Astrocyte (in vitro differentiated cells and primary cell): Measurements from ENCODE around the gene SLC2A8. TPM values are rescaled to one million over a fixed set of nuclear protein-coding genes. Genes with fewer than 3 reads are reported as not detected.

Experiments
- DNase-seq: peaks from one replicate; pipeline ENCODE4 v3.0.0-alpha.2; 2010; ENCODE audit warnings: low read depth
- FAIRE-seq: peaks from 2 replicates; lab custom pipeline; 2011; peaks lifted over from hg19 to GRCh38; lab: Jason Lieb, UNC
- H2AFZ ChIP-seq: 2 replicates; pipeline ENCODE4 v1.6.0; 2012; ENCODE audit warnings: low read depth, low read length, inconsistent platforms
- H3K27ac ChIP-seq: 2 replicates; pipeline ENCODE4 v1.5.1; 2011; ENCODE audit warnings: low read depth, low read length, inconsistent platforms
- H3K27me3 ChIP-seq: 2 replicates; pipeline ENCODE4 v1.6.0; 2011; ENCODE audit warnings: low read length, inconsistent platforms; ENCODE audit not compliant: insufficient read depth
- H3K36me3 ChIP-seq: 2 replicates; pipeline ENCODE4 v1.5.1; 2011; ENCODE audit warnings: low read length, inconsistent platforms; ENCODE audit not compliant: insufficient read depth
- H3K4me1 ChIP-seq: 2 replicates; pipeline ENCODE4 v1.5.1; 2011; ENCODE audit warnings: low read length, inconsistent platforms; ENCODE audit not compliant: insufficient read depth
- H3K4me2 ChIP-seq: 2 replicates; pipeline ENCODE4 v1.6.0; 2012; ENCODE audit warnings: low read length, inconsistent platforms
- H3K4me3 ChIP-seq: 2 replicates; pipeline ENCODE4 v1.5.1; 2011; ENCODE audit warnings: low read depth, mild to moderate bottlenecking, low read length, inconsistent platforms; ENCODE audit not compliant: insufficient read depth
- H3K79me2 ChIP-seq: 2 replicates; pipeline ENCODE4 v1.6.0; 2012; ENCODE audit warnings: mild to moderate bottlenecking, low read length, inconsistent platforms; ENCODE audit not compliant: insufficient read depth
- H3K9ac ChIP-seq: 2 replicates; pipeline ENCODE4 v1.6.0; 2012; ENCODE audit warnings: mild to moderate bottlenecking, low read length, inconsistent platforms
- H3K9me3 ChIP-seq: 2 replicates; pipeline ENCODE4 v1.5.1; 2012; ENCODE audit warnings: low read depth, mild to moderate bottlenecking, low read length, inconsistent platforms; ENCODE audit not compliant: insufficient read depth
- H4K20me1 ChIP-seq: 2 replicates; pipeline ENCODE4 v1.6.0; 2012; ENCODE audit warnings: low read length, inconsistent platforms; ENCODE audit not compliant: insufficient read depth
- H3K27ac Mint-ChIP-seq: one replicate; pipeline ENCODE4 v1.8.0; 2021; ENCODE audit warnings: mild to moderate bottlenecking, mixed read lengths; ENCODE audit not compliant: unreplicated experiment
- H3K27me3 Mint-ChIP-seq: one replicate; pipeline ENCODE4 v1.8.0; 2021; ENCODE audit warnings: low read depth, mixed read lengths; ENCODE audit not compliant: unreplicated experiment
- H3K36me3 Mint-ChIP-seq: one replicate; pipeline ENCODE4 v1.8.0; 2021; ENCODE audit warnings: low read depth, mixed read lengths; ENCODE audit not compliant: unreplicated experiment
- H3K4me1 Mint-ChIP-seq: one replicate; pipeline ENCODE4 v1.8.0; 2021; ENCODE audit warnings: low read depth, mixed read lengths; ENCODE audit not compliant: unreplicated experiment
- H3K4me3 Mint-ChIP-seq: one replicate; pipeline ENCODE4 v1.8.0; 2021; ENCODE audit warnings: mild to moderate bottlenecking, moderate library complexity, mixed read lengths; ENCODE audit not compliant: unreplicated experiment
- H3K9me3 Mint-ChIP-seq: one replicate; pipeline ENCODE4 v1.8.0; 2021; ENCODE audit warnings: mild to moderate bottlenecking, mixed read lengths; ENCODE audit not compliant: unreplicated experiment
- EZH2 ChIP-seq: IDR thresholded peaks from 2 replicates; pipeline ENCODE4 v1.6.1; 2012; ENCODE audit warnings: mild to moderate bottlenecking, low read length, inconsistent platforms; ENCODE audit not compliant: insufficient read depth
- total RNA-seq: library from RNA; stranded (reverse); gene quantifications from 2 replicates; pipeline ENCODE4 v1.2.1, GENCODE V29; 2021
- TF ChIP-seq, protein P1 (sequence below): IDR thresholded peaks from 2 replicates; pipeline ENCODE4 v1.5.1; 2011; ENCODE audit warnings: low read depth, mild to moderate bottlenecking, inconsistent platforms, low read length, moderate library complexity; ENCODE audit not compliant: insufficient read depth

Gene SLC2A8
- total RNA-seq, 1 donor from 2014 or later: 18.8 TPM

DNA sequence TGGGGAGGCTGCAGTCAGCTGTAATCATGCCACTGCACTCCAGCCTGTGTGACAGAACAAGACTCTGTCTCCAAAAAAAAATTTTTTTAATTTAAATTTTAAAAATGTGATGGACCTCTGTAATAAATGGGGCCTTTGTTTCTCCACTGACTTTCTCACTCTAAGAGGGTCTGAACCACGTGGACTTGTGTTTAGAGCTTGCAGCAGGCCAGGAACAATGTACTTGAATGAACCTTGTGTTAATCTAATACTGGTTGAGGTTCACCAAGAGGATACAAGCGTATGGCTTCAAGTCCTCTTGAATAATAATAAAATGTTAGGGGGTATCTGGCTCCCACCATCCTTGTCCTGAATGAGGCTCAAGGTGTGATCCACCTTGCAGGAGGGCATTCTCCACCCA lies 14.4 kb upstream of the SLC2A8 start:
- Histone ChIP-seq H2AFZ (no peak overlapping the region), H3K79me2 (no peaks in the 10 kb centered on the region), H3K4me1 (no peaks in the 10 kb centered on the region), H3K27ac (no peak overlapping the region), H4K20me1 (no peaks in the 10 kb centered on the region), H3K4me2 (no peak overlapping the region), H3K9ac (no peak overlapping the region), H3K36me3 (no peaks in the 10 kb centered on the region), H3K4me3 (no peak overlapping the region), H3K9me3 (no peaks in the 10 kb centered on the region), H3K27me3 (peaks cover 39% of the 10 kb centered on the region)
- Mint-ChIP-seq H3K4me1 (peaks cover 7% of the 10 kb centered on the region), H3K4me3 (no peak overlapping the region), H3K27ac (no peak overlapping the region), H3K36me3 (peaks cover 3% of the 10 kb centered on the region), H3K27me3 (peaks cover 24% of the 10 kb centered on the region), H3K9me3 (no peaks in the 10 kb centered on the region)
- no peak for DNase-seq
- TF ChIP-seq, protein P1, sequence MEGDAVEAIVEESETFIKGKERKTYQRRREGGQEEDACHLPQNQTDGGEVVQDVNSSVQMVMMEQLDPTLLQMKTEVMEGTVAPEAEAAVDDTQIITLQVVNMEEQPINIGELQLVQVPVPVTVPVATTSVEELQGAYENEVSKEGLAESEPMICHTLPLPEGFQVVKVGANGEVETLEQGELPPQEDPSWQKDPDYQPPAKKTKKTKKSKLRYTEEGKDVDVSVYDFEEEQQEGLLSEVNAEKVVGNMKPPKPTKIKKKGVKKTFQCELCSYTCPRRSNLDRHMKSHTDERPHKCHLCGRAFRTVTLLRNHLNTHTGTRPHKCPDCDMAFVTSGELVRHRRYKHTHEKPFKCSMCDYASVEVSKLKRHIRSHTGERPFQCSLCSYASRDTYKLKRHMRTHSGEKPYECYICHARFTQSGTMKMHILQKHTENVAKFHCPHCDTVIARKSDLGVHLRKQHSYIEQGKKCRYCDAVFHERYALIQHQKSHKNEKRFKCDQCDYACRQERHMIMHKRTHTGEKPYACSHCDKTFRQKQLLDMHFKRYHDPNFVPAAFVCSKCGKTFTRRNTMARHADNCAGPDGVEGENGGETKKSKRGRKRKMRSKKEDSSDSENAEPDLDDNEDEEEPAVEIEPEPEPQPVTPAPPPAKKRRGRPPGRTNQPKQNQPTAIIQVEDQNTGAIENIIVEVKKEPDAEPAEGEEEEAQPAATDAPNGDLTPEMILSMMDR: no peak
- TF ChIP-seq EZH2: no peak
- no peak for FAIRE-seq

DNA sequence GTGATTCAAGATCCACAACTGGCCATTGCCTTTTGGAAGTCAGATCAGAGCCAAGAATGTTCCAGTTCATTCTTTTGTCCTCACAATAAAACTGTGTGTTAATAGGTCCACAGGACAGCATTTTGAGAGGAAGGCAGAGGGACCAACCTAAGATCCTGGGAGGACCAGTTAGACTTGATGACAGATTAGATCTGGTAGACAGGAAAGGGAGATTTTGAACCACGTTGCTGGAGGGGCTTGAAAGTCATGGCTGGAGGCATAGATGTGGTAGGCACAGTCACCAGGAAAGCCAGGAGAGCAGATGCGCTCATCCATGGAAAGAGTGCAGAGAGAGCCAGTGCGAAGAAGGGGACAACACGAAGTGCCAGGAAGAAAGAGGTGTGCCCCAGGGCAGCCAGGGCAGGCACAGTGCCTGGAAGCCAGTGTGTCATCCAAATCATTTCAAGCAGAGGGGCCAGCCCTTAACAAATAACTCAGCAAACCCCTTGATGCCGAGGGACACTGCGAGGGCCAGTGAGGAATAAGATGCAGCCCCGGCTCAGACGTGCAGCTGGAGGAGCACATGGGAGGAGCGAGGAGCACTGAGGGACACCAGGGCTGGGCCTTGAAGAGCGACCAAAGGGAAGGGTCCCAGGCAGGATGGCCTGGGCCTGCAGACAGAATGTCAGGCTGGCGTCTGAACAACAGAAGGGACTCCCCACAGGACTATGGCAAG lies 12.8 kb upstream of the SLC2A8 start:
- no peak overlapping the region for H2AFZ ChIP-seq
- peak overlapping the region; percentile 30 for H3K4me3 Mint-ChIP-seq
- H3K4me3 ChIP-seq: no peak overlapping the region
- FAIRE-seq (no peak), DNase-seq (no peak)
- peaks cover 16% of the 10 kb centered on the region for H3K4me1 Mint-ChIP-seq
- H3K27ac Mint-ChIP-seq: no peak overlapping the region
- no peak overlapping the region for H3K27ac ChIP-seq
- H3K27me3 ChIP-seq: peaks cover 39% of the 10 kb centered on the region
- no peak for TF ChIP-seq EZH2
- TF ChIP-seq, protein P1: no peak
- H3K9ac ChIP-seq: no peak overlapping the region
- H3K4me1 ChIP-seq: peaks cover 12% of the 10 kb centered on the region
- H3K4me2 ChIP-seq: no peak overlapping the region
- H4K20me1 ChIP-seq: peaks cover 5% of the 10 kb centered on the region
- H3K79me2 ChIP-seq: no peaks in the 10 kb centered on the region
- peaks cover 3% of the 10 kb centered on the region for H3K36me3 Mint-ChIP-seq
- H3K36me3 ChIP-seq: no peaks in the 10 kb centered on the region
- peaks cover 24% of the 10 kb centered on the region for H3K27me3 Mint-ChIP-seq
- no peaks in the 10 kb centered on the region for H3K9me3 Mint-ChIP-seq
- H3K9me3 ChIP-seq: no peaks in the 10 kb centered on the region

DNA sequence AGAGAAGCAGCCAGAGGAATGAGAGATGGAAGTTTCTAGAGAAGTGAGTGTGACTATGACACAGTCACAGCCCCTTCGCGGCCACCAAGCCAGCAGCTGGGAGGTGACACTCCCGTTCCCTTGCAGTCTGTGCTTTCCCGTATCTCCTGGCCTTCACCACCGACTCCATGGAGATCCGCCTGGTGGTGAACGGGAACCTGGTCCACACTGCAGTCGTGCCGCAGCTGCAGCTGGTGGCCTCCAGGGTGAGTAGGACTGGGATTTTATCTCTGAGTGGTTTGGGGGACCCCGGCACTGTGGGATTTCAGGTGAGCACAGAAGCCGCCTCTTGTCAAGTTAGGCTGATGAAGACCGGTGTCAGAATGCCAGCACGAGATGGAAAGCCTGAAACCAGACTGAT lies 12.1 kb upstream of the SLC2A8 start:
- TF ChIP-seq, protein P1: no peak
- no peak for TF ChIP-seq EZH2
- no peak overlapping the region for H3K27ac Mint-ChIP-seq
- no peak overlapping the region for H3K27ac ChIP-seq

More for the DNA sequence above, 12.1 kb upstream of the SLC2A8 start:
- Histone ChIP-seq H3K79me2 (no peaks in the 10 kb centered on the region), H4K20me1 (peaks cover 5% of the 10 kb centered on the region), H3K27me3 (peaks cover 41% of the 10 kb centered on the region), H3K9ac (no peak overlapping the region), H2AFZ (no peak overlapping the region), H3K9me3 (no peaks in the 10 kb centered on the region), H3K4me1 (peaks cover 15% of the 10 kb centered on the region), H3K4me3 (no peak overlapping the region), H3K36me3 (no peaks in the 10 kb centered on the region), H3K4me2 (no peak overlapping the region)
- Mint-ChIP-seq H3K36me3 (peaks cover 3% of the 10 kb centered on the region), H3K9me3 (no peaks in the 10 kb centered on the region), H3K4me3 (no peak overlapping the region), H3K27me3 (peaks cover 24% of the 10 kb centered on the region), H3K4me1 (peaks cover 20% of the 10 kb centered on the region)
- FAIRE-seq (no peak), DNase-seq (no peak)
